Measurements from ENCODE around the gene CCDC28B.

The CCDC28B gene

GRCh38 chr1:32195531-32195930, 4.9 kb upstream of the CCDC28B start:
- DNase-seq: no peak

- DNase-seq: no peak
Measured at GRCh38 chr1:32195972-32196823, 4.2 kb upstream of the CCDC28B start.

- DNase-seq: no peak
Measured at GRCh38 chr1:32197074-32197473, 3.3 kb upstream of the CCDC28B start.

DNA sequence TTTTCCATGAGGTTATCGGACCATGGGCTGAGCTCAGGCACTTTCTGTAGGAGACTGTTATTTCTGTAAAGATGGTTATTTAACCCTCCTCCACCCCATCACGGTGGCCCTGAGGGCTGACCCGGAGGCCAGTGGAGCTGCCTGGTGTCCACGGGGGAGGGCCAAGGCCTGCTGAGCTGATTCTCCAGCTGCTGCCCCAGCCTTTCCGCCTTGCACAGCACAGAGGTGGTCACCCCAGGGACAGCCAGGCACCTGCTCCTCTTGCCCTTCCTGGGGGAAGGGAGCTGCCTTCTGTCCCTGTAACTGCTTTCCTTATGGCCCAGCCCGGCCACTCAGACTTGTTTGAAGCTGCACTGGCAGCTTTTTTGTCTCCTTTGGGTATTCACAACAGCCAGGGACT, 2.6 kb upstream of the CCDC28B start:
- no peak for DNase-seq

DNA sequence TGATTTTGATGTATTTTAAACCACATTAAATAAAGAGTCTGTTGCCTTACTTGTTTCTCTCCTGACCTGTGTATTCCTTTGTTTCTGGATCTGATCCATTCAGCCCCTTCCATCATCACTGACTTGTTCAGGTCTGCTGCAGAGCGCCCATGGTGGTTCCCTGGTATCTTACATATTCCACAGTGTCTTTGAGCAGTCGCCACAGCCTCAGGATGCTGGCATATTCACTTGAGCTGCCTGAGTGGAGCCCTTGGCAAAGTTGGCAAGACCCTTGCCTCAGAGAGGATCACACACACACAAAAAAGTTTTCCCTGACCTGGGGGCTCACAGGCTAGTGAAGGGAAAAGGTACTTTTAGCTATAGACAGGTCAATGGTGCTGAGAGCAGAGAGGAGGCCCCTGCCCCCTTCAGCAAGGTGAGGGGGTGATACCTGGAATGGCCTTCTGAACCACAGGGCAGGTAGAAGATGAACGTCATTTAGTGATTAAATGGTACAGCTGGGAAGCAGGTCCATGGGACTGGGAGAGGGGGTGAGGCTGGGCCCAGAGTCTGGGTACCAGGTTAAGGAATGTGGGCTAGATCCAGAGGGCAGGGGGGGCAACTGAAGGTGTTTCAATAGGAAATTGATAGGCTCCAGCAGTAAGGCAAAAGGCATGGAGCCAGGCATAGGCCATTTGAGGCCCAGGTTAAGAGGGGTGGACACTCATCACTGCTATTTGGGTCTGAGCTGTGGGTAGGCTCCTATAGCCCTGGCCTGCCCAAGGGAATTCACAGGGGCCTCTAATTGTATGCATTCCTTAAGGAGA, 2.0 kb upstream of the CCDC28B start:
- no peak for DNase-seq

DNA sequence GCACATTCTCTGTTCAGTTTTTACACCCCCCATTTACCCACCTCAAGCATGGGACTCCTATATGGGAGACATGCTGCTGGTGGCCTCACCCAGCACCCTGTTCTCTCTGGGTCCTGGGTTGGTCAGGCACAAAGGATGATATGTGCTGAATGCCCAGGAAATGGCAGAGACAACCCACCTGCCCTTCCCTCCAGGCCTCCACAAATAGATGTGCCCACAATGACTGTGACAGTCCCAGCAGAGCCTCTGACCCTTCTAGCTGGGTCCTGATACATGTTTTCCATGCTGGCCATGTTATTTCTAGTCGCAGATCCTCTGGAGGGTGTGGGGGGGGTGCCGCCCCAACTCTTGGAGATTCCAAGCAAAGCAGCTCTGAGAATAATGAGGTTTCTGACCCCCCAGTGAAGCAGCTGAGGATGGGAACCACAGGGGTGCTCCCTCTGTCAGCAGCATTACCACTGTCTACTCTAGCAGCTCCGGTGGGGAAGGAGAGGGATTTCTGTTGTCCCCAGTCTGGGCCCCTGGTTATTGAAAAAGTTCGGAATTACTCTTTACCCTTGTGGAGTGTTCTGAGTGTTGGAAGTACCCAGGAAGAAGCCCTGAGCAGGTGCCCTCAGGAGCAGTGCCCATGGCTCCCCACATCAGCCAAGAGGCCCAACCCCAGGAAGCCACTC, 1.2 kb upstream of the CCDC28B start:
- no peak for DNase-seq

DNA sequence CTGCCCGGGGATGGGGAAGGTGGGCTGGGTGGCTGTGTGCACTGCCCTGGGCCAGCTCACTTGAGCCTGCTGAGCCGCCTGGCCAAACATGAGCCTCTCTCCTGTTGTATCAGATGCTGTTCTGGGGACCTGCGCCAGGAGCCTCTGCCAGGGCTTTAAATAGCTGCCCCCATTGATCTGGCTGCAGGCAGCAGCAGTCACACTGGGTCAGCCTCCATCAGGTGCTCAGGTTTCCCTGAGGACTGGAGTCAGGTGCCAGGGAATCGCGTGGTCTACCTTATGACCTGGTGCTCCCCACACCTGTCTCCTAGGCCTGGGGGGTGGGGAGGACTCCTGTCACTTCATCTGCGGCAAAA, 700 bp upstream of the CCDC28B start:
- no peak for DNase-seq

GRCh38 chr1:32201011-32201855, 838 bp downstream of the CCDC28B start:
- DNase-seq: peak; percentile 45

GRCh38 chr1:32204943-32205361, 4.6 kb downstream of the CCDC28B start:
- DNase-seq: no peak

DNA sequence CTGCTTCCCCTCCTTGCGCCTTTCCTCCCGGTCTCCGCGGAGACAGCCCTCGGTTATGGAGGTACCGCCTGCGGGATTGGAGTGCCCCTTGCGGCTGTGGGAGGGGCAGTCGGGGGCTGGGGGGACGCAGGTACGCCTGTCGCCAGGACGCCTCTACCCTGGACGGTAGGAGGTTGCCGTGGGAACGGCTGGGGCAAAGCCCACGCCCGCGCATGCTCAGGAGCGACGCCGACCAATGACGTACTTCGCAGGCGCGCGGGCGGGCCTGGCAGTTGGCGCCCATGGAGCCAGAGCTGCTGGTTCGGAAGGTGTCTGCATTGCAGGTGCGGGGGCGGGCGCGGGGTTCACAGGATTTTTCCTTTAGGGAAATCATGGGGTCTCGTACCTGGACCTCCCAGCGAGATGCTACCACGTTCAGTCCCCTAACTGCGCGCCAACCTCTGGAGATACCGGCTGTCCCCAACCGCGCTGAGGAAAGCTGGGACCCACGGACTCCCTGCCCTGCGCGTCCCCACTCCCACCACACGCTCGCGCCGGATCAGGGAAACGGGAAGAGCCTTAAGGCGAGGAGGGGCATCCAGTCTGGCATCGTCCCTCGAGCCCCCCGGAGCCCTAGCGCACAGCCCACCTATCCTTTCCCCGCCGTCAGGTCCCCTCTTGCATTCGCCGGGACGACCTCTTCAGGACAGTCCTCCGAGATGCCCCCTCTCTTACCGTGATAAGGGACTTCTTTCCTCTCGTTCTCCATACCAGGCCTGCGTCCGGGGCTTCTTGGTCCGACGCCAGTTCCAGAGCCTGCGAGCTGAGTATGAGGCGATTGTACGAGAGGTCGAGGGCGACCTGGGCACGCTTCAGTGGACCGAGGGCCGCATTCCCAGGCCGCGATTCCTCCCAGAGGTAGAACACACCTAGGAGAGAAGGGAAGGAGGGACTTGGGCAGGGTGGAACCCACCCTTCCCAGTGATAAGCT, 5.3 kb downstream of the CCDC28B start, which contains the start of gene IQCC:
Gene IQCC, plus strand, starts transcription at position 271 of the 970 bp plus-strand sequence. Its CDS starts 11 bp downstream, at position 282.
- DNase-seq: peak; percentile 95

- DNase-seq: no peak
Measured at GRCh38 chr1:32208469-32208868, 8.1 kb downstream of the CCDC28B start.

DNA sequence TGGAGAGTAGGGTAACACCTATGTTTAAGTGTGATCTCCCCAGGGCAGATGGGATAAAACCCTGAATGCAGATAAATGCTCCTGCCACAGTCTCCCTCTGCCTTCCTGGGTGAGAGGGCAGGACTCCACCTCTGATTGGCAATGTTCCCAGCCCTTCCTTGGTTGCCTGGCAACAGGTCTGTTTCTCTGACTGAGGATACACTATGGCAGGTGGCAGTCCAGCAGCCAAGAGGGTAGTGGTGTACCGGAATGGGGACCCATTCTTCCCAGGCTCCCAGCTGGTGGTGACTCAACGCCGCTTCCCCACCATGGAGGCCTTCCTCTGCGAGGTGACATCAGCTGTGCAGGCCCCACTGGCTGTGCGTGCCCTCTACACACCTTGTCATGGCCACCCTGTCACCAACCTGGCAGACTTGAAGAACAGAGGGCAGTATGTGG, 8.5 kb downstream of the CCDC28B start, which contains the start of gene DCDC2B:
Gene DCDC2B, plus strand, starts transcription at position 199 of the 438 bp plus-strand sequence. Its CDS starts 5 bp downstream, at position 204.
- peak; percentile 97 for DNase-seq

- DNase-seq: peak; percentile 72
Measured at GRCh38 chr1:32215629-32216480, 15.5 kb downstream of the CCDC28B start.

DNA sequence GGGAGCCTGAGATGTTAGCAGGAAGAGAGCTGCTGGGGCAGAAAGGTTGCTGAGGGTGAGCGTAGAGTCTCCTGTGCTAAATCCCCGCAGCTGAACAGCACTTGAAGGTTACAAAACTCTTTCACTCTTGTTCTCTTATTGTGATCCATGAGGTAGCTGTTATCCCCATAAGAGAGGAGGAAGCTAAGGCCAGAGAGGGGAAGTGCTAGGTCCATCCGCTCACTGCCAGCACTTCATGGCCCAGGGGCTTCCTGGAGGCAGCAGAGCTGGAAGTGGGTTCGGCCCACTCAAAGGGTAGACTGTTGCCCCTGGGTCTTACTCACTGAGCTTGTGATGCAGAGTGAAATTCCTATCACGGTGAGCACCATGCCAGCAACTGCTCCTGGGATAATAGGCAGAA, 16.2 kb downstream of the CCDC28B start:
- no peak for DNase-seq

DNA sequence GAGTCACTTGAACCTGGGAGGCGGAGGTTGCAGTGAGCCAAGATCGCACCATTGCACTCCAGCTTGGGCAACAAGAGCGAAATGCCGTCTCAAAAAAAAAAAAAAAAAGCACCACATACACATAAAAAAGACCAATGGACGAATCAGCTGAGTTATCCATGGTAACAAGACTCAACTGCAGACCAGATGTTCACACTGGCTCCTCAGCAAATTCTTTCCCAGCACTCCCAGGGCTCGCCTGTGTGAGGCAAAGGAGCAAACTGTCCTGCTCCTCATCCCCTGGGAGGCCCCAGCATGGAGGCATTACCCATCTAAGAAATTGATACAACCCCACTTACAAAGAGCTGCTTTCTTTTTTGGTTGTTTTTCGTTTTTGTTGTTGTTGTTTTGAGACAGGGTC, 18.6 kb downstream of the CCDC28B start:
- no peak for DNase-seq

- DNase-seq: no peak
Measured at GRCh38 chr1:32220746-32221580, 20.6 kb downstream of the CCDC28B start.

DNA sequence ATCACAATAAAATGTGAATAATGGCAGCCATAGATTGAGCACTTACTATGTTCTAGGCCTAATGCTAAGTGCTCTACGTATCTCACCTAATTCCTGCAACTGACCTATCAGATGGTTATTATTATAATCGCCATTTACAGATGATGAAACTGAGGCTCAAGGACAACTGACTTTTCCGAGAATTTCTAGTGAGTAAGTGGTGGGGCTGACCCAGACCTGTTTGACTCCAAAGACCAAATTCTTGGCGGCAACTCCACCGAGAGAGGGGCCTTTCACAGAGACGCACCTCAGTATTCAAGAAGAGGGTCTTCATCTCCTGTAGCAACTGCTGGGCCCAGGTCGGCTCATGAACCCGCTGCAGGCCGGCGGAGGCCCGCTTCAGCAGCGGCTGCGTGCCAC, 21.2 kb downstream of the CCDC28B start:
- DNase-seq: no peak

DNA sequence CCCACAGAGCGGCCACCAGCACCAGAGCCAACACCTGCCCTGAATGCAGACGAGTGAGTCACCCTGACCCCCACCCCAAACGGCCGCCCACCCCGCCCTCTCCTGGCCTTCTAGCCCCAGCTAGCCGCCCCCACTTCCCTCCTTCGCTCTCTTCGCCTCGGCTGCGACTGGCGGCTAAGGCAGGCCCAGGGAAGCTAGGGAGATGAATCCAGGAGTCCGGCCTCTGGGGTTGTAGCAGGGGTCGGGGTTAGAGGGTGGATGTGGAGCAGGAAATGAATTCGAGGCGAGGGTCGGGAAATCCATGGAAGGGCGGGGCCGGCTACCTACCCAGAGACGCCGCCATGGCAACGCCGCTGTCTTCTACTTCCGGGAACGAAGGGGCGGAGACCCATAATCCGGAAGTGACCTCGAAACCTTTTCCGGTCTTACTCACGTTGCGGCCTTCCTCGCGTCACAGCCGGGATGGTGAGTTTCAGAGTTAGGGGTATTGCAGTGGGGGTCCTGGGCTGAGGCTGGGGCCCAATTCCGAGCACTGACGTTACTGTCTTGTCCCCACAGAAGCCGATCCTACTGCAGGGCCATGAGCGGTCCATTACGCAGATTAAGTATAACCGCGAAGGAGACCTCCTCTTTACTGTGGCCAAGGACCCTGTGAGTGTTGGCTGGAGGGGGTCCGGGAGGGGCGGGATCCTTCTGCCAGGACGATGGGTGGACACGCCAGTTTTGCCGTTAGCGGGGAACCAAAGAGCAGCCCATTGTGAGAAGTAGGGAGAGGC, 21.8 kb downstream of the CCDC28B start, which contains the start of the genes EIF3I and TMEM234:
Gene EIF3I, plus strand, starts transcription at position 428 of the 776 bp plus-strand sequence. Its CDS starts 35 bp downstream, at position 463.
Gene TMEM234, minus strand, starts transcription at position 374 of the 776 bp plus-strand sequence. Its CDS starts 31 bp downstream, at position 343.
- DNase-seq: peak; percentile 96

All from RPMI8226 (cell line).